ENCODE results near the gene ADD2. TPM values are rescaled to one million over a fixed set of nuclear protein-coding genes. Genes with fewer than 3 reads are reported as not detected.

The ADD2 gene
- total and polyA plus RNA-seq, 2 experiments from 2014 or later = 34.6 to 223 TPM

- H3F3A ChIP-seq (replicated peaks; ENCODE audit: low read depth) = no peaks in the 10 kb centered on the region
- no peak overlapping the region for H3K27ac Mint-ChIP-seq
- no peak overlapping the region for H3K4me3 Mint-ChIP-seq
- H3K27ac ChIP-seq (ENCODE audit: low read depth) = no peak overlapping the region
- peaks cover 8% of the 10 kb centered on the region for H3K27me3 Mint-ChIP-seq (ENCODE audit: insufficient read depth, low read depth, poor library complexity)
- DNase-seq (ENCODE audit: low spot score) = no peak
- H3K4me3 ChIP-seq = no peak overlapping the region
- H3K36me3 ChIP-seq (ENCODE audit: insufficient read depth) = no peaks in the 10 kb centered on the region
- peaks cover under 1% of the 10 kb centered on the region; the same call in 1 of the 3 replicates for H3K4me1 Mint-ChIP-seq
- no peak for TF ChIP-seq ZNF114 (CRISPR knock-in tag; IDR thresholded peaks at IDR 0.05)
- H3K27me3 ChIP-seq (ENCODE audit: insufficient read depth) = peaks cover 27% of the 10 kb centered on the region; the same call in 1 of the 2 replicates
- H2AFZ ChIP-seq = no peak overlapping the region
- H3K79me2 ChIP-seq (replicated peaks; ENCODE audit: insufficient read depth) = no peaks in the 10 kb centered on the region
- no peaks in the 10 kb centered on the region for H3K9me3 Mint-ChIP-seq
- H3K9me2 ChIP-seq (ENCODE audit: insufficient read depth) = no peaks in the 10 kb centered on the region
- no peaks in the 10 kb centered on the region for H4K20me1 ChIP-seq (replicated peaks; ENCODE audit: insufficient read depth)
- H3K36me3 Mint-ChIP-seq (ENCODE audit: low read depth) = no peaks in the 10 kb centered on the region
- no peak for ATAC-seq
- H3K4me2 ChIP-seq = no peak overlapping the region
- H3K4me1 ChIP-seq (ENCODE audit: insufficient read depth) = no peaks in the 10 kb centered on the region
These were observed 11.5 kb upstream of the ADD2 start for GRCh38 chr2:70779491-70779890.

- H3K9me2 ChIP-seq (ENCODE audit: insufficient read depth) = peaks cover 8% of the 10 kb centered on the region; the same call in 1 of the 2 replicates
- H3K4me1 ChIP-seq (ENCODE audit: insufficient read depth) = no peaks in the 10 kb centered on the region
- H3K27ac Mint-ChIP-seq = no peak overlapping the region
- no peak overlapping the region for H3K4me3 ChIP-seq
- H3K4me2 ChIP-seq = no peak overlapping the region
- no peak for DNase-seq (ENCODE audit: low spot score)
- H3K27ac ChIP-seq (ENCODE audit: low read depth) = no peak overlapping the region
- ATAC-seq = no peak
- H3K4me1 Mint-ChIP-seq = no peaks in the 10 kb centered on the region
- H3K27me3 Mint-ChIP-seq (ENCODE audit: insufficient read depth, low read depth, poor library complexity) = peaks cover 5% of the 10 kb centered on the region
- no peaks in the 10 kb centered on the region for H3K36me3 Mint-ChIP-seq (ENCODE audit: low read depth)
- H3K27me3 ChIP-seq (ENCODE audit: insufficient read depth) = peaks cover 27% of the 10 kb centered on the region; the same call in 1 of the 2 replicates
- no peaks in the 10 kb centered on the region for H4K20me1 ChIP-seq (replicated peaks; ENCODE audit: insufficient read depth)
- no peak overlapping the region; the same call in 1 of the 2 replicates for H2AFZ ChIP-seq
- no peaks in the 10 kb centered on the region for H3K79me2 ChIP-seq (replicated peaks; ENCODE audit: insufficient read depth)
- no peak overlapping the region for H3K4me3 Mint-ChIP-seq
- no peaks in the 10 kb centered on the region for H3F3A ChIP-seq (replicated peaks; ENCODE audit: low read depth)
- no peaks in the 10 kb centered on the region for H3K9me3 Mint-ChIP-seq
- no peaks in the 10 kb centered on the region for H3K36me3 ChIP-seq (ENCODE audit: insufficient read depth)
- TF ChIP-seq CREB1 (CRISPR knock-in tag; IDR thresholded peaks at IDR 0.05; ENCODE audit: low read depth) = no peak
- TF ChIP-seq EZH2 (IDR thresholded peaks at IDR 0.05; ENCODE audit: low read depth, unreplicated experiment) = no peak
- no peak for TF ChIP-seq JUNB (IDR thresholded peaks at IDR 0.05; ENCODE audit: unreplicated experiment)
- no peak for TF ChIP-seq ZNF331 (CRISPR knock-in tag; IDR thresholded peaks at IDR 0.05; ENCODE audit: low read depth)
- no peak for TF ChIP-seq POLR2AphosphoS5 (IDR thresholded peaks at IDR 0.05; ENCODE audit: low read depth)
- no peak for TF ChIP-seq ETS1 (IDR thresholded peaks at IDR 0.05)
- no peak for TF ChIP-seq CTCF (conservative IDR thresholded peaks at IDR 0.05; ENCODE audit: low read depth in 2 of 2)
- no peak for TF ChIP-seq EZH2phosphoT487 (IDR thresholded peaks at IDR 0.05; ENCODE audit: unreplicated experiment)
- TF ChIP-seq STAT1 (IDR thresholded peaks at IDR 0.05; ENCODE audit: unreplicated experiment) = no peak
- TF ChIP-seq ZNF114 (CRISPR knock-in tag; IDR thresholded peaks at IDR 0.05) = no peak
- no peak for TF ChIP-seq NANOG (IDR thresholded peaks at IDR 0.05; ENCODE audit: borderline replicate concordance)
- TF ChIP-seq REST (IDR thresholded peaks at IDR 0.05; ENCODE audit: unreplicated experiment) = no peak
These were observed 10.7 kb upstream of the ADD2 start for GRCh38 chr2:70778676-70779075.

Measured in GM23338 (cell line).